ENCODE results near the gene PHGDH.

PHGDH gene

DNA sequence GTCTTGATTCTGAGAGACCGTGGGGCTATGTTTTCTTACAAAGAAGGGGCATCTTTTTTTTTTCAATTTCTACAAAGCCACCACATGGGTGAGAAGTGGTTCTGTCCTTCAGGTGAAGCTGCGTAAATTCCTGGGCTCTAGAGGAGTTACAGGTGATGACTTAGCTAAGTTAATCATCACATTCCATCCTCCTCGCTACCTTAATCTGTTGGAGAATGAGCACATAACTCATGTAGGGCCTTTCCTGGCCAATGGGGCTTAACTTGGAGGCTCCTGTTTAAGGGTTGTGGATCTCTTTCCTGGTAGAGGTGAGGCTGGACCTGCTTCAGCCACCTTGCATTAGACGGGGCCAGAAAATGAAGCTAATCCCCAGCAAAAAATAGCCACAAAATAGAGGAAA, 79.6 kb downstream of the PHGDH start:
- DNase-seq (ENCODE audit: low read depth), result no peak
